HEK293T (cell line): ENCODE data around the gene KNTC1.

Source experiments
- ARNT ChIP-seq: fragments of 450-650 bp; IDR thresholded peaks from 2 replicates; pipeline ENCODE4 v1.6.1; 2017; ENCODE audit warnings: mild to moderate bottlenecking
- BHLHE40 ChIP-seq: fragments of 450-650 bp; IDR thresholded peaks from 2 replicates; pipeline ENCODE4 v1.6.1; 2016; ENCODE audit warnings: mild to moderate bottlenecking, moderate library complexity, borderline replicate concordance
- ELF4 ChIP-seq: fragments of 450-650 bp; IDR thresholded peaks from 2 replicates; pipeline ENCODE4 v1.6.1; 2017; ENCODE audit warnings: antibody characterized with exemption
- FOXA1 ChIP-seq: fragments of 450-650 bp; IDR thresholded peaks from 2 replicates; pipeline ENCODE4 v1.6.1; 2016; ENCODE audit warnings: mild to moderate bottlenecking
- FOXK2 ChIP-seq: fragments of 450-650 bp; IDR thresholded peaks from 2 replicates; pipeline ENCODE4 v1.6.1; 2016; ENCODE audit warnings: mild to moderate bottlenecking
- FOXM1 ChIP-seq: fragments of 450-650 bp; IDR thresholded peaks from 2 replicates; pipeline ENCODE4 v1.6.1; 2017; ENCODE audit warnings: mild to moderate bottlenecking, borderline replicate concordance
- L3MBTL2 ChIP-seq: fragments of 450-650 bp; conservative IDR thresholded peaks from 2 replicates; pipeline ENCODE4 v1.6.1; 2016; ENCODE audit warnings: mild to moderate bottlenecking
- LEF1 ChIP-seq: fragments of 450-650 bp; IDR thresholded peaks from 2 replicates; pipeline ENCODE4 v1.6.1; 2017; ENCODE audit warnings: mild to moderate bottlenecking, borderline replicate concordance
- NFRKB ChIP-seq: fragments of 450-650 bp; IDR thresholded peaks from 2 replicates; pipeline ENCODE4 v1.6.1; 2016; ENCODE audit warnings: mild to moderate bottlenecking, moderate library complexity
- PKNOX1 ChIP-seq: fragments of 450-650 bp; IDR thresholded peaks from 2 replicates; pipeline ENCODE4 v1.6.1; 2016
- SP1 ChIP-seq: fragments of 450-650 bp; IDR thresholded peaks from 2 replicates; pipeline ENCODE4 v1.6.1; 2017
- SUZ12 ChIP-seq: fragments of 450-650 bp; IDR thresholded peaks from 2 replicates; pipeline ENCODE4 v1.6.1; 2016; ENCODE audit warnings: mild to moderate bottlenecking
- TARDBP ChIP-seq: fragments of 450-650 bp; IDR thresholded peaks from 2 replicates; pipeline ENCODE4 v1.6.1; 2016
- ZNF384 ChIP-seq: fragments of 450-650 bp; IDR thresholded peaks from 2 replicates; pipeline ENCODE4 v1.6.1; 2016

GRCh38 chr12:122515275-122515674, 11.8 kb upstream of the KNTC1 start:
- no peak for TF ChIP-seq FOXM1
- TF ChIP-seq BHLHE40, result no peak
- no peak for TF ChIP-seq SP1
- no peak for TF ChIP-seq SUZ12
- no peak for TF ChIP-seq ELF4
- TF ChIP-seq ARNT, result no peak
- no peak for TF ChIP-seq FOXK2
- no peak for TF ChIP-seq PKNOX1
- TF ChIP-seq TARDBP, result no peak
- TF ChIP-seq LEF1, result no peak
- no peak for TF ChIP-seq L3MBTL2
- no peak for TF ChIP-seq ZNF384
- TF ChIP-seq NFRKB, result no peak
- no peak for TF ChIP-seq FOXA1
